ENCODE measurements around the gene HGF.

- TF ChIP-seq, protein P1, sequence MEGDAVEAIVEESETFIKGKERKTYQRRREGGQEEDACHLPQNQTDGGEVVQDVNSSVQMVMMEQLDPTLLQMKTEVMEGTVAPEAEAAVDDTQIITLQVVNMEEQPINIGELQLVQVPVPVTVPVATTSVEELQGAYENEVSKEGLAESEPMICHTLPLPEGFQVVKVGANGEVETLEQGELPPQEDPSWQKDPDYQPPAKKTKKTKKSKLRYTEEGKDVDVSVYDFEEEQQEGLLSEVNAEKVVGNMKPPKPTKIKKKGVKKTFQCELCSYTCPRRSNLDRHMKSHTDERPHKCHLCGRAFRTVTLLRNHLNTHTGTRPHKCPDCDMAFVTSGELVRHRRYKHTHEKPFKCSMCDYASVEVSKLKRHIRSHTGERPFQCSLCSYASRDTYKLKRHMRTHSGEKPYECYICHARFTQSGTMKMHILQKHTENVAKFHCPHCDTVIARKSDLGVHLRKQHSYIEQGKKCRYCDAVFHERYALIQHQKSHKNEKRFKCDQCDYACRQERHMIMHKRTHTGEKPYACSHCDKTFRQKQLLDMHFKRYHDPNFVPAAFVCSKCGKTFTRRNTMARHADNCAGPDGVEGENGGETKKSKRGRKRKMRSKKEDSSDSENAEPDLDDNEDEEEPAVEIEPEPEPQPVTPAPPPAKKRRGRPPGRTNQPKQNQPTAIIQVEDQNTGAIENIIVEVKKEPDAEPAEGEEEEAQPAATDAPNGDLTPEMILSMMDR (IDR thresholded peaks at IDR 0.05), result no peak
- no peak for TF ChIP-seq POLR2A (IDR thresholded peaks at IDR 0.05)
These were observed 76.8 kb downstream of the HGF start for GRCh38 chr7:81693080-81693479.

All from sigmoid colon (tissue), 3 donors.